ENCODE results near the gene DEAF1. TPM values are rescaled to one million over a fixed set of nuclear protein-coding genes. Genes with fewer than 3 reads are reported as not detected.
A peak's percentile ranks its signal among the peaks of the same experiment; 100 is the strongest.
"Not testable (repeated sequence)": the region's sequence is repeated elsewhere in the genome, so short reads cannot be mapped to it uniquely, and the experiment has no call there.

DEAF1 gene
- total RNA-seq, result 10 to 100 TPM; 19.2 to 21.1 TPM
- long read RNA-seq, partial matches to known transcripts, result 5 of 8 reads
- long read RNA-seq, other reads (novel, unspliced or antisense), result 3 of 8 reads

- peak; percentile 90 to 93 for ATAC-seq
- intact Hi-C loops (cut with DNase I), result no loop called here
- peak; percentile 99 for DNase-seq
These were observed at the start of gene DEAF1 for GRCh38 chr11:694563-695287. Gene DEAF1 (minus strand): TSS chr11:695222. CDS start chr11:695047, 175 bp downstream.

GRCh38 chr11:742571-743201, 47.7 kb upstream of the DEAF1 start:
- intact Hi-C loops (cut with DNase I), result no loop called here
- DNase-seq, result no peak
- ATAC-seq, result no peak

- intact Hi-C loops (cut with DNase I), result no loop called here
- ATAC-seq, result no peak
- DNase-seq, result no peak
These were observed 47.1 kb upstream of the DEAF1 start for GRCh38 chr11:742156-742546.

- ATAC-seq; intact Hi-C loops (cut with DNase I); DNase-seq: not testable (repeated sequence)
These were observed 42.9 kb upstream of the DEAF1 start for GRCh38 chr11:737899-738298.

GRCh38 chr11:737366-737765, 42.3 kb upstream of the DEAF1 start:
- ATAC-seq (no peak), DNase-seq (no peak)
- intact Hi-C loops (cut with DNase I), result no loop called here

GRCh38 chr11:734541-734940, 39.5 kb upstream of the DEAF1 start:
- ATAC-seq; intact Hi-C loops (cut with DNase I); DNase-seq: not testable (repeated sequence)

GRCh38 chr11:733072-733471, 38.0 kb upstream of the DEAF1 start:
- ATAC-seq, result no peak
- intact Hi-C loops (cut with DNase I), result no loop called here
- DNase-seq, result no peak

GRCh38 chr11:729492-730074, 34.6 kb upstream of the DEAF1 start:
- intact Hi-C loops (cut with DNase I), result no loop called here
- ATAC-seq (no peak), DNase-seq (no peak)

GRCh38 chr11:728901-729491, 34.0 kb upstream of the DEAF1 start:
- no peak for ATAC-seq
- no peak for DNase-seq
- intact Hi-C loops (cut with DNase I), result no loop called here

- ATAC-seq (peak; percentile 86 to 89), DNase-seq (peak; percentile 87)
- intact Hi-C loops (cut with DNase I), result no loop called here
These were observed 33.1 kb upstream of the DEAF1 start for GRCh38 chr11:727859-728748.

- DNase-seq (no peak), ATAC-seq (no peak)
- intact Hi-C loops (cut with DNase I), result no loop called here
These were observed 32.3 kb upstream of the DEAF1 start for GRCh38 chr11:727281-727701.

GRCh38 chr11:726278-727220, 31.5 kb upstream of the DEAF1 start:
- ATAC-seq (peak; percentile 9 to 44), DNase-seq (peak; percentile 52)
- intact Hi-C loops (cut with DNase I), result no loop called here

GRCh38 chr11:725624-726202, 30.7 kb upstream of the DEAF1 start:
- ATAC-seq, result no peak
- DNase-seq, result no peak
- intact Hi-C loops (cut with DNase I), result no loop called here

GRCh38 chr11:724778-725386, 29.9 kb upstream of the DEAF1 start:
- ATAC-seq, result no peak
- intact Hi-C loops (cut with DNase I), result loop anchor here (5.0 kb wide), 2 partner anchors 63 to 168 kb away; no protein-coding TSS in a partner anchor
- peak; percentile 25 for DNase-seq

- DNase-seq, result no peak
These were observed 29.2 kb upstream of the DEAF1 start for GRCh38 chr11:724049-724777.

More at GRCh38 chr11:724049-724777, 29.2 kb upstream of the DEAF1 start:
- no peak for ATAC-seq
- intact Hi-C loops (cut with DNase I), result loop anchor here (5.0 kb wide), 2 partner anchors 62 to 167 kb away; no protein-coding TSS in a partner anchor

All from left cardiac atrium (tissue), 4 donors.